ENCODE results near the gene CCDC192. TPM values are rescaled to one million over a fixed set of nuclear protein-coding genes. Genes with fewer than 3 reads are reported as not detected.
"Not testable (repeated sequence)": the region's sequence is repeated elsewhere in the genome, so short reads cannot be mapped to it uniquely, and the experiment has no call there.

CCDC192 gene
- total RNA-seq, 1 donor from 2014 or later: not detected

DNA sequence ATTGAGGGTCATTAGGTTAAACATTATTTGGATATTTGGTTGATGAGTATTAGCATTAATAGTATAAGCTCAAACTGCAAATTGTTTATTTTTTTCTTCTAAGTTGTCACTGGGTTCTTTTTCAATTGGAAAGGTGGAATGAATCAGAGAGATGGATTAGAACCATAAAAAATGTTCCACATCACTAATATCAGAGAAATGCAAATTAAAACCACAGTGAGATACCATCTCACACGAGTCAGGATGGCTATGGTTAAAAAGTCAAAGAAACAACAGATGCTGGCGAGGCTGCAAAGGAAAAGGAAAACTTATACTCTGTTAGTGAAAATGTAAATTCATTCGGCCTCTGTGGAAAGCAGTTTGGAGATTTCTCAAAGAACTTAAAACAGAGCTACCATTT lies 122.8 kb downstream of the CCDC192 start:
- no peak for ATAC-seq
- DNase-seq (ENCODE audit: missing footprints): no peak
- intact Hi-C loops (cut with DNase I): no loop called here

DNA sequence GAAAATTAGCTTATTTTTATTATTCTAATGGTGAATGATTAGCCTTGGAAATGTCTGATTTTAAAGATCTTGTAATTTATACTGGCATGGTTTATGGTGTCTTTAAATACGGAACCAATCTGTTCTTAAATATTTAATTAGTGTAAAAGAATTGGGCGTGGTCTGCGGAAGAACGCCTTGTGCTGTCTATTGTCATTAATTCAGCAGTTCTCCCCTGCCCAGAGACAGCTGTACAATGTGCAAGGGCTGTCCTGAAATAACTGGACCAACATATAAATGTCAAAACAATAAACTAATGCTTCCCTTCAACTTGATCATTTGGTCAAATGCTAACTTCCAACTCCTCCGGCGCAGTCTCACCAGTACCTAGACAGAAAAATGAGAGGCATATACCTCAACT lies 124.3 kb downstream of the CCDC192 start:
- ATAC-seq: no peak
- no peak for DNase-seq (ENCODE audit: missing footprints)
- intact Hi-C loops (cut with DNase I): no loop called here

DNA sequence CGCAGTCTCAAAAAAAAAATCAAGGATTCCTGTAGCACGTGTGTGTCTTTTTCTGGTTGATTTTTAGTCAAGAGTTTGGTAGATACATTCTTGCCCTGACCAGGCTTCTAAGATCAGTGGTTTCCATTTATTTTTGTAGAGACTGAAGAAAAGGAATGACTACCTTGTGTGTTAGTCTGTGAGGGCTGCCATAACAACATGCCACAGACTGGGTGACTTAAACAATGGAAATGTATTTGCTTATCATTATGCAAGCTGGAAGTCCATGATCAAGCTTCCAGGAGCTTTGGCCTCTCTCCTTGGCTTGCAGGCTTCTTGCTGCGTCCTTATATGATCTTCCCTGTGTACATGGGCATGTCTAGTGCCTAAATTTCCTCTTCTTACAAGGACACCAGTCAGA lies 127.0 kb downstream of the CCDC192 start:
- intact Hi-C loops (cut with DNase I): no loop called here
- no peak for DNase-seq (ENCODE audit: missing footprints)
- no peak for ATAC-seq

DNA sequence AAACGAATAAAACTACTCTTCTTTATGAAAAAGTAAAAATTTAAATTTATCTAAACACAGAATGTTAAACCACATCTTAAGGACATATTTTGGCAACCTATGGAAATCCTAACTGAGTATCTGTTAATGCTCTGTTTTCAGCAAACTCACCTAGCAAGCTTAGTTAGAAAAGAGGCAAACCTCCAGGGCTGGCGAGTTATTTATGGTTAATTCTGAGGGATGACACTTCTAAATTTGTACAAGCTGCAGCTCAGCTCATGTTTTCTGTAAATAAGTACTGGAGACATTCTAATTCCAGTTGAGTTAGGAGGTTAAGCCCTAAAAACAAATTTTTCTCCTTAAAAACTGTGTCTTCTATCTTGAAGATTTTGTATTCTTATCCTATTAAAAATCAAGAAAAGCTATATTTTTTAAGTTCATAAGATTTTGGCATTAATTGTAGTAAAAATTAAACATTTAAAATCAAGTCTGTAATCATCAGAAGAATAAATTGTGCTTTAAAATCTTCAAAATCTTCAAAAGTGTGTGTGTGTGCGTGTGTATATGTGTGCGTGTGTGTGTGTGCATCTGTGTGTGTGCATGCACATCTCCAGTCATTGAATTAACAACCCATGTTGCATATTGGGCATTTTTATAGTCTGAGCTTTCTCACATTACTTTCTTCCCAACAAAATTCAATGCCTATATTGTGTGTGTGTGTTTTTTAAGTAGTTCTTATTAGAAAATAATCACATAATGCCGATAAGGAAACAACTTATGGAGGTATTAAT lies 127.8 kb downstream of the CCDC192 start:
- DNase-seq (ENCODE audit: missing footprints) (no peak), ATAC-seq (no peak)
- intact Hi-C loops (cut with DNase I): no loop called here

DNA sequence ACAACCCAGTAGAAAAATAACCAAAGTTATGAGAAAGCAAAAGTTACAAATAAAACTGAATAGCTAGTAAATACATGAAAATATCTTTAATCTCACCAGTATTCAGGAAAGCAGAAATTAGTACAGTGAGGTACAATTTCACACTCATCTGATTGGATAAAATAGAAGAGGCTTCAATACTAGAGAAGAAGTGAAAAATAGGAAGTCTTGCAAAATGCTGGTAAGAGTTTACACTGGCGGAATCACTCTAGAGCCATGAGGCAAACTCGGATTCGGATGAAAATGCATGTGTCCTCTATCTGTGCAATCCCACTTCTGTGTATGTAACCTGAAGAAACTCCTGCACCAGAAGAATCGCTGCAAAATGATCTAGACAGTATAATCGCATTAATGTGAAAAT lies 128.9 kb downstream of the CCDC192 start:
- ATAC-seq (no peak), DNase-seq (ENCODE audit: missing footprints) (no peak)
- intact Hi-C loops (cut with DNase I): no loop called here

DNA sequence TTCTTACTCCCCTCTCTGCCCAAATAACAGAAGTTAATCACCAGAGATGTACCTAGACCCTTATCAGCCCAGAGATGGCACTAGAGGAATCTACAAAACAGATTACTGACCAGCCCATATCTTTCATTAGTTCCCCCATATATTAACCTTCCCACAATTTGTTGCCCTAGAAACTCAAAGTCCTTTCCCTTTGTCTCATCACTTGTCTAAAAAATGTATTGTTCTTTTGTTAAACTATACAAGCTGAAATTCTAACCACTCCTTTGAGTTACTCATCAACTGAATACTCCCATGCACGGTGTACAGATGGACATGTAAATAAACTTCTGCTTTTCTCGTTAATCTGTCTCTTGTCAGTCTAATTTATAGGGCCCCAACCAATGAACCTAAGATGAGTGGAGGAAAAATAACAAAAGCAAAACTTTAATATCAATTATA lies 130.9 kb downstream of the CCDC192 start:
- ATAC-seq (no peak), DNase-seq (ENCODE audit: missing footprints) (no peak)
- intact Hi-C loops (cut with DNase I): no loop called here

DNA sequence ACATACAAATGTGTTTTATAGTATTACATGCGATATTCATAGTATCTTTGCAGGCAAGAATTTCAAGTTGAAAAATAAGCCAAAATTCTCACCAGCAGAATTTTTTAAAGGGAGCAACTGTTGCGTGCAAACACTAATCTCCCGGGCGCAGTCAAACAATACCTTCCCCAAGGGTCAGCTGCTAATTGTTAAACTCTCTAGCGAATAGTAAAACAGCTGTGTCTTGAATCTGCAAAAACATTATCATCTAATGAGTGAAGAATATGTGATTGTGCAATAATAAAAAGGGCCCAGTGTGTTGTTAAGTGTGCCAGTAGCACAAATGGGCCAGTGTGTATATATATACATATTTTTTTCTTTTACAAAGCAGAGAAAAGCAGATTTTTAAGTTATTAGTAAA lies 131.4 kb downstream of the CCDC192 start:
- DNase-seq (ENCODE audit: missing footprints): no peak

DNA sequence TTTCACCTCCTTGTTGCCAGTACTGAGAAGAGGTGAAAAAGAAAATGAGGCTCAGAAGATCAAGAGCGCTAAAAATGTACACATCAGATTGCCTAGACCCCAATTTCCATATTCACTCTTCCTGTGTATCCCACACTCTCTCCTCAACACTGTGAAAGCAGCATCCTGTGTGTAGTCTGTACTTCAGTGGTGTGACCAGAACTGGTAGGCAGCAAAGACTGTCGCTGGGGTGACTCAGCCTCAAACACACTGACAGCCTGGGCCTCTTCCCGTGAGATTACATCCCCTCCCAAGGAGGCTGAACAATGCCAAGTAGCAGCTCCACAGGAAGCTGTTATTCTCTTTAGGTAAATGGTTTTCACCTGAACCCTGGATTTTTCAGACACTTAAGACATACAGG lies 135.5 kb downstream of the CCDC192 start:
- DNase-seq (ENCODE audit: missing footprints): no peak
- no peak for ATAC-seq

More for the DNA sequence above, 131.4 kb downstream of the CCDC192 start:
- intact Hi-C loops (cut with DNase I): no loop called here
- ATAC-seq: peak; percentile 50

DNA sequence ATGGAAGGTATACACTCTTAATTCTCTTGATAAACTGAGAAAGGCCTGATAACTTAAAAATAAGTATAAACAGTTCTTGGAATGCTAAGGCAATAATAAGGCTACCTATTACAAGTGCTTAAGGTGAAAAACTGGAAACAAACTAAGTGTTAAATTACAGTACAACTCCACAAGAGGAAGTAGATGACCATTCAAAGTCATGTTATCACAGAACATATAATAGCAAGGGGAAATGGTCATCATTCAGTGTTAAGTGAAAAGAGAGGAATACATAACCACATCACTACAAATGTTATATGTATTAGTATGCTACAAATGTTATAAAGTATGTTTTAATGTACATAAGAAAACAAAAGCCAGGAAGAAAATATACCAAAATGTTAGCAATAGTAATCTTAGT lies 135.9 kb downstream of the CCDC192 start:
- no peak for DNase-seq (ENCODE audit: missing footprints)
- ATAC-seq: no peak
- intact Hi-C loops (cut with DNase I): no loop called here

More for the DNA sequence above, 135.5 kb downstream of the CCDC192 start:
- intact Hi-C loops (cut with DNase I): no loop called here

DNA sequence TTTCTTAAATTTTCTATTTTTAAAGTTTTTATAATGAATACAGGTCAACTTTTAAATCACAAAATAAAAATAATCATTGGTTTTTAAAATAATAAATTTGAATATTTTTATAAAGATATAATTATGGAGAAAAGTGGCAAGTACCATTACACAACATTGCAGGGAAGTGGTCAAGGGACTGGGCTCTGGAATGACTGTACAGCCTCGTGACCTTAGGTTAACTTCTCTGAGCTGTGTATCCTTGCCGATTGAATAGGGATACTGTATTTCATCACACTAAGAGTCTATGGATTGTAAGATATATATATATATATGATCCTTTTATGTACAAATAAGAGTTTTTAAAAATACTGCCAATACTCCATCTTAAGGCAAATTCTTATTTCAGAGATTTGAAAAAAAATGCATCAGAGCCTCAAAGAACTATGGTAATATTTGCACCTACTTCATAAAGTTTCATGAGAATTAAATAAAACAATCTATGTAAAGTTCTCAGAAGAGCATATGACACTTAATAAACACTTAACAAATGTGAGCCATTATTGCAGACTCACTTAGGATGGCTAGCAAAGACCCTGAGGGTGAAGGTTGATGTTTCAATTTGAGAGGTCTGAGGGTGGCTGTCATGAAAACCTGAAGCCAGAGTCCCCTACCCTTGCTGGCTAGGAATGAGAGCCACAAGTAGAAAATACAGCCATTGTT lies 136.5 kb downstream of the CCDC192 start:
- intact Hi-C loops (cut with DNase I): no loop called here
- DNase-seq (ENCODE audit: missing footprints) (no peak), ATAC-seq (no peak)

DNA sequence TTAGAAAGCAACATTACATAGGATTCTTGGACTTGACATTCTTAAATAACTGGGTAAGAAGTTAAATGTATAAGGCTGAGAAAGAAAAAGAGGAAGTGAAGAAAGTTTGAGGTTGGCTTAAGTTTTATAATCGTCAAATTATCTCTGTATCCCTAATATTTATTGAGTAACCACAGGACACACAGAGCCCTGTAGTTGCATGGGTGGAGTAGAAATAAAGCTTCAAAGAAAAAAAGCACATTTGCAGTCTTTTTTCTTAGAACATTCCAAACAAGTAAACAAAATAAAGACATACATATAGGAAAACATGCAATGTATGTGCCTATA lies 137.0 kb downstream of the CCDC192 start:
- no peak for ATAC-seq
- no peak for DNase-seq (ENCODE audit: missing footprints)
- intact Hi-C loops (cut with DNase I): no loop called here

DNA sequence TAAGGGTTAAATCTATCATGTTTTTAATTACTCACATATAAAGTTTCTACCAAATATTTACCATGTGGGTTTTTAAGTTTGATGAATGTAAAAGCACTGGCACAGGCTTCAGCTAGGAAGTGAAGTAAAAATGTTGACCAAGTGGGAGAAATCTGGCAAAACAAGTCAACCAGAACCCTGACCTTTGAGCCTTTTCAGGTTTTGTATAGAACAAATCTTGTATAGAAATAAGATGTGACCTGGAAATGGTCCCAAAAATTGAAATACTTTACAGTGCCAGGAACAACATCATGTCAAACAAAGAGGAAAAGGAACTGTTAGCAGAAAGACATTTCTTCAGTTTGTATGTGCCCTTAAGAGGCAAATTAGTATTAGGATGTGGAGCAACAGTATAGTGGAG lies 137.6 kb downstream of the CCDC192 start:
- no peak for ATAC-seq
- no peak for DNase-seq (ENCODE audit: missing footprints)
- intact Hi-C loops (cut with DNase I): no loop called here

DNA sequence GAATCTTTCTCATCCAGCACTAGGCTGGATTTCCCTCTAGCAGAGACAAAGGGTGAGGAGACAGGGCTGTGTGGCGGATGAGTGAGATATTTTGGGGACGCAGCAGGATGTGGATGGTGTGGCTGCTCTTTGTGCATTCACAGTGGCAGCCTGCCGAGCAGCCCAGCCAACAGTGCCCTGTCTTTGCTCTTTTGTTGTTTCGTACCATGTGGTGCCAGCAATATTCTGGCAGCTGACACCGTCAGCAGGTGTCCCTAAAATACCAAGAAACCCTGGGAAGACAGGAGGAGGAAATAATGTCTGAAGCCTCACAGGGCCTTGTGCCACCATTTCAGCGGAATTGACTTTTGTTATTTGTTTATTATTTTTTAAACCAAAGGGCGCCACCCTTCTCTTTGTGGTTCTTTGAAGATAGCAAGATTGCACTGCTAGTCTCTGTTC lies 141.4 kb downstream of the CCDC192 start:
- DNase-seq (ENCODE audit: missing footprints) (peak; percentile 70), ATAC-seq (peak; percentile 91)
- intact Hi-C loops (cut with DNase I): no loop called here

DNA sequence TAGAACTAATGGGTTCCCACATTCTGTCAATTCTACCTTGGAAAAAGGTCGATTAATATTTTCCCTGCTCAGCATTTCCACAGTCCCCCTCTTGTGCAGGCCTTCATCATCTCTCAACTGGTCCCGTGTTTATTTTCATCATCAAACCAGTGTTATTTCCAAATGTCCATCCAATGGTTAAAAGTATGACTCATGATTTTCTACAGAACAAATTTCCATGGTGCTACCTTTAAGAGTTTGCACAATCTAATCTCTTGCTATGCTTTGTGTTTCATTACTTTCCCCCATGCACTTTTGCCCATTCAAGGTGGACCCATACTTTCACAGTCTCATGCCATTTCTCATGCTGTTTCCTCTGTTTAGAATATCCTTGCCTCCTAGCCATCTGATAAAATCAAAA lies 143.7 kb downstream of the CCDC192 start:
- ATAC-seq (no peak), DNase-seq (ENCODE audit: missing footprints) (no peak)
- intact Hi-C loops (cut with DNase I): no loop called here

DNA sequence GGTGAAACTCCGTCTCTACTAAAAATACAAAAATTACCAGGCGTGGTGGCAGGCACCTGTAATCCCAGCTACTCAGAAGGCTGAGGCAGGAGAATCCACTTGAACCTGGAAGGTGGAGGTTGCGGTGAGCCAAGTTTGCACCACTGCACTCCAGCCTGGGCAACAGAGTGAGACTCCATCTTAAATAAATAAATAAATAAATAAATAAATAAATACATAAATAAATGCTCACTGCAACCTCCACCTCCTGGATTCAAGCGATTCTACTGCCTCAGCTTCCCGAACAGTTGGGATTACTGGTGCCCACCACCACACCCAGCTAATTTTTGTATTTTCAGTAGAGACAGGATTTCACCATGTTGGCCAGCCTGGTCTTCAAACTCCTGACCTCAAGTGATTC lies 144.4 kb downstream of the CCDC192 start:
- DNase-seq (ENCODE audit: missing footprints); ATAC-seq; intact Hi-C loops (cut with DNase I): not testable (repeated sequence)

DNA sequence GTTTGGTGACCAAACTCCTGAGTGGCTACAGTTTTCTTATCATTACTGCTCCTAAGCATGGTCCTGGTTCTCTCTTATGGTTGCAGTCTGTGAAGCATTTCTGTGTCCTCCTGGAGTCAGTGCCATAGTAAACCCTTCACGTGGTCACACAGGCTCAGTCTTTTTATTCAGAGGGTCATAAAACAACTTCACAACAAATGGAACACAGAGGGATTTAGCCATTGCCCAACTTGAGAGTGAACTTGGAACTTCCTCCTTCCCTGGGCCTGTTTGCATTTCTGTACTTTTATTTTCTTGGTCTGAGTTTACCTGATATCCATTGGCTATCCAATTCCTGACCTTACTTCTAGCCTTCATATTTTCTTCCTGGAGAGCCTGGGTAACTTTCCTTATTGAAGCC lies 144.9 kb downstream of the CCDC192 start:
- no peak for ATAC-seq
- intact Hi-C loops (cut with DNase I): no loop called here
- DNase-seq (ENCODE audit: missing footprints): no peak

DNA sequence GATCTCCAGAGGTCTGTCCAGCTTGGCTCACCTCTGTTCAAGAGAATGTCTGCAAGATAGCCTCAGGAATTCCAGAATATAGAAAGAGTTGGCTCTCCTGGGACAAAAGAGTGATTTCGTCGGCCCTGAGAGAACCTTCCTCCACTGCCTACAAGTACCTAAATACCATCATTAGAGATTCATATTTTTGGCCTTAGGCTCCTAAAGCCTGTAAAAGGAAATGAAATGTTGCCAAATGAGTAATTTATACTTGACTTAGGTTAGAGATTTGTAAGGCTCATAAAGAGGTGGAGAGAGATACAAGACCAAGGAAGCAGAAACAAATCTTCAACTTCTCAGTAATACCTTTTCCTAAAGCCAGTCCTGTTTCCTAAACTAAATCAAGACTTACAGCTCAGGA lies 146.2 kb downstream of the CCDC192 start:
- intact Hi-C loops (cut with DNase I): no loop called here
- ATAC-seq (no peak), DNase-seq (ENCODE audit: missing footprints) (no peak)

DNA sequence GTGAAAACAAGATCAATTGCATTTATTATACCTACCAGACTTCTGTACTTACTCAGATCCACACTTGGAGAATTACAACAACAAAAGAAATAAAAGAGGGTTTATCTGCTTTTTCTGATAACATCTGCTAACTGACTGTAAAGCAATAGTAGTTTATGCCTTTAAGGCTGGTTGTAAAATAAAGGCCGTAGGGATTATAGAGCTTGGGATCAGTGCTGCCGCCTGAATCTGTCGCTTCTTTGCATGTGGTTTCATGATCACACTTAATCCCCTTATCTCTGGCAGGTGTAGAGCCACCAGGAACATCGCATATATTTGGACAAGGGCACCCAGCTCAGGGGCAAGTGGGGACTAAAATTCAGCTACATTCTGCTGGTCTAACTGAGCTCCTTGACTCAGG lies 146.7 kb downstream of the CCDC192 start:
- intact Hi-C loops (cut with DNase I): loop anchor here (10.0 kb wide), 1 partner anchor 85 kb away; no protein-coding TSS in a partner anchor
- ATAC-seq (no peak), DNase-seq (ENCODE audit: missing footprints) (no peak)

DNA sequence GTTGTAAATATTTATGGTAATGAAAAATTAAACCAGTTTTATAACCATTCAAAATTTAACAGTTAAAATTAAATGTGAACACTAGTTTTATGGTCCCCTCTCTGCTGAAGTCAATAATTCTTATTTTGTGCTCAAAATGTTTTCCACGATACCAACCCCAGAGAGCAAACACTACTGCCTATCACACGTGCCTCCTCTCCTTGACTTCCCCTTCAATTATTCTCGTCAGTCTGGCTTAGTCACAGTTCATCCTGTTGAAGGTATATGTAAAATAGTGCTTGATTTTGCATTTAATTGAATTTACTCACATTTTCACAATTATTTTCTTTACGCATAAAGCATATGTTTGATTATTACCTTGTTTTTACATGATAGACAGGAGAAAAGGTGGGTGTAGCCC lies 148.8 kb downstream of the CCDC192 start:
- intact Hi-C loops (cut with DNase I): loop anchor here (10.0 kb wide), 1 partner anchor 87 kb away; no protein-coding TSS in a partner anchor
- no peak for ATAC-seq
- DNase-seq (ENCODE audit: missing footprints): no peak

DNA sequence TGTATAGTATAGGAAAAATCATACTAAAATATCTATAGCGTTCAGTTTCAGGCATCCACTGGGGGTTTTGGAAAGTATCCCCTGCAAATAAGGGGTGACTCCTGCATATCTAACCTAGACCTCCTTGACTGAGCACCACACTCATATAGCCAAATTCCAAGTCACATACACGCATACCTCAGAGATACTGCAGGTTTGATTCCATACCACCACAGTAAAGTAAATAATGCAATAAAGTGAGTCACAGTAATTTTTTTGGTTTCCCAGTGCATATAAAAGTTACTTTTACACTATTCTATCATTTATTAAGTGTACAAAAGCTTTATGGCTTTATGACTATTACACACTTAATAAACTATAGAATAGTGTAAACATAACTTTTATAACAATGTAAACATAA lies 151.3 kb downstream of the CCDC192 start:
- intact Hi-C loops (cut with DNase I): loop anchor here (10.0 kb wide), 1 partner anchor 90 kb away; no protein-coding TSS in a partner anchor
- ATAC-seq: no peak
- DNase-seq (ENCODE audit: missing footprints): no peak
